ENCODE results near the gene AQR. TPM values are rescaled to one million over a fixed set of nuclear protein-coding genes. Genes with fewer than 3 reads are reported as not detected.

The AQR gene
- total and polyA plus RNA-seq, 2 of the 13 experiments (the other 11 are each of a cell fraction or from before 2014, with no cell fraction given): 18.7 to 31.3 TPM

- BruUV-seq (replicated peaks): no TSS peak
- Histone ChIP-seq H2AFZ (ENCODE audit: low read length) (no peak overlapping the region), H3K79me2 (ENCODE audit: insufficient read depth, low read length) (no peaks in the 10 kb centered on the region), H3K27me3 (ENCODE audit: control insufficient read depth in 1 of 2, insufficient read depth in 2 of 2, low read length in 2 of 2) (no peaks in the 10 kb centered on the region; a peak in 1 of 5 replicates), H3K4me1 (ENCODE audit: insufficient read depth, low read length) (no peaks in the 10 kb centered on the region), H3K4me2 (ENCODE audit: low read depth, low read length) (no peak overlapping the region), H3K9ac (ENCODE audit: insufficient read depth, low read depth, low read length) (no peak overlapping the region), H4K20me1 (ENCODE audit: insufficient read depth, low read length) (no peaks in the 10 kb centered on the region), H3K9me3 (ENCODE audit: low read length) (peaks cover 12% of the 10 kb centered on the region; the same call in 1 of the 2 replicates), H3K36me3 (replicated peaks in 1 of 2; ENCODE audit: control insufficient read depth in 1 of 2, insufficient read depth in 2 of 2, low read length in 2 of 2) (peaks cover 10 to 45% of the 10 kb centered on the region in 2 experiments), H3K4me3 (replicated peaks in 1 of 3; ENCODE audit: insufficient read depth in 1 of 3, low read depth in 2 of 3, low read length in 3 of 3) (no peak overlapping the region), H3K27ac (ENCODE audit: extremely low read length, insufficient read depth, low read length) (no peak overlapping the region)
- FAIRE-seq: no peak
- intact Hi-C loops (cut with micrococcal nuclease; ENCODE audit: unreplicated experiment): no loop called here
- DNase-seq (ENCODE audit: low spot score): no peak
- 99% methylated on average over 2 of the region's 2 CpGs for WGBS (ENCODE audit: low lambda C conversion rate)
- ATAC-seq: no peak
- TF ChIP-seq ZNF512 (CRISPR knock-in tag; IDR thresholded peaks at IDR 0.05): no peak
- TF ChIP-seq THYN1 (CRISPR knock-in tag; IDR thresholded peaks at IDR 0.05; ENCODE audit: borderline replicate concordance, low read depth): no peak
- TF ChIP-seq CREBL2 (CRISPR knock-in tag; IDR thresholded peaks at IDR 0.05; ENCODE audit: borderline replicate concordance): no peak
- TF ChIP-seq KLF15 (CRISPR knock-in tag; IDR thresholded peaks at IDR 0.05; ENCODE audit: borderline replicate concordance): no peak
- TF ChIP-seq CSRNP2 (CRISPR knock-in tag; conservative IDR thresholded peaks at IDR 0.05; ENCODE audit: low read depth): no peak
- POLR2A ChIA-PET: no interaction called here
- CTCF ChIA-PET (ENCODE audit: low intra/inter-chr PET ratio, low total read pairs): no interaction called here
- in situ Hi-C loops (cut with HindIII; ENCODE audit: extremely low pct_ligation_motif_present, low pct_unique_long_range_greater_than_20kb): no loop called here
These were observed 79.1 kb downstream of the AQR start for GRCh38 chr15:34890424-34890823.
